Endothelial cell of umbilical vein (primary cell): ENCODE data around the gene SERGEF. TPM values are rescaled to one million over a fixed set of nuclear protein-coding genes. Genes with fewer than 3 reads are reported as not detected.

ENCODE experiments used
- BruUV-seq: library from RNA; stranded (reverse); fragments of 400-500 nt; replicated peaks from 2 replicates; lab custom pipeline; 2021; lab: Mats Ljungman, UMichigan
- CTCF ChIA-PET: fragments of 300-600, 350-600 bp; sonication (Branson Sonifier 250); formaldehyde crosslinking; loops from one replicate; lab custom pipeline; 2021; ENCODE audit warnings: antibody characterized with exemption, inconsistent platforms; lab: Charles Lee
- POLR2A ChIA-PET: fragments of 300-600, 350-600 bp; sonication (Branson Sonifier 250); formaldehyde crosslinking; loops from one replicate; lab custom pipeline; 2021; ENCODE audit warnings: antibody characterized with exemption, inconsistent platforms; lab: Charles Lee
- DNase-seq: peaks from one replicate; pipeline ENCODE4 v3.0.0-alpha.2; 2011; ENCODE audit warnings: low read depth, low spot score
- FAIRE-seq: peaks from 2 replicates; lab custom pipeline; 2011; peaks lifted over from hg19 to GRCh38; lab: Jason Lieb, UNC
- H2AFZ ChIP-seq: 2 replicates; pipeline ENCODE4 v1.6.0; 2012; ENCODE audit warnings: low read depth, low read length, control low read depth, inconsistent platforms
- H3K27ac ChIP-seq: 2 replicates; pipeline ENCODE4 v1.5.1; 2011; ENCODE audit warnings: low read depth, mild to moderate bottlenecking, control low read depth, low read length, moderate library complexity; ENCODE audit not compliant: insufficient read depth
- H3K27me3 ChIP-seq, 2 experiments: 2 replicates each; pipeline versions ENCODE4 v1.6.0 to v1.6.1; 2011; ENCODE audit warnings: low read length in 2 of 2, mixed read lengths in 1 of 2; ENCODE audit not compliant: control insufficient read depth in 2 of 2, insufficient read depth in 2 of 2
- H3K36me3 ChIP-seq, 2 experiments: 2 replicates in 1 of 2; 3 replicates in 1 of 2; pipeline ENCODE4 v1.5.1; 2011; ENCODE audit warnings: low read length in 2 of 2, mild to moderate bottlenecking in 1 of 2, moderate library complexity in 1 of 2; ENCODE audit not compliant: control insufficient read depth in 2 of 2, insufficient read depth in 2 of 2; ENCODE audit errors: extremely low read depth in 1 of 2
- H3K4me1 ChIP-seq: 3 replicates; pipeline ENCODE4 v1.5.1; 2011; ENCODE audit warnings: mild to moderate bottlenecking, low read length; ENCODE audit not compliant: control insufficient read depth, insufficient read depth; ENCODE audit errors: extremely low read depth
- H3K4me2 ChIP-seq: 2 replicates; pipeline ENCODE4 v1.6.1; 2011; ENCODE audit warnings: low read length, control low read depth, mixed read lengths; ENCODE audit not compliant: insufficient read depth
- H3K4me3 ChIP-seq, 3 experiments: fragments of 200-600 bp in 1 of 3; sonication (generic), shearing (Covaris generic) in 1 of 3; replicated peaks in 1 of 3; 2 replicates each; pipeline ENCODE4 v1.5.1; 2011 to 2016; ENCODE audit warnings: control low read depth in 3 of 3, low read length in 3 of 3, mild to moderate bottlenecking in 2 of 3, inconsistent platforms in 1 of 3, low read depth in 1 of 3, moderate library complexity in 1 of 3; ENCODE audit not compliant: insufficient read depth in 1 of 3
- H3K79me2 ChIP-seq: 2 replicates; pipeline ENCODE4 v1.6.0; 2012; ENCODE audit warnings: low read length, inconsistent platforms; ENCODE audit not compliant: control insufficient read depth, insufficient read depth
- H3K9ac ChIP-seq: replicated peaks from 2 replicates; pipeline ENCODE3; 2011; ENCODE audit warnings: low read length, control low read depth; ENCODE audit not compliant: insufficient read depth; ENCODE audit errors: extremely low read depth
- H3K9me1 ChIP-seq: replicated peaks from 3 replicates; pipeline ENCODE4 v1.6.0; 2011; ENCODE audit warnings: mild to moderate bottlenecking, low read length; ENCODE audit not compliant: control insufficient read depth, insufficient read depth; ENCODE audit errors: extremely low read depth
- H3K9me3 ChIP-seq: replicated peaks from 2 replicates; pipeline ENCODE4 v1.5.1; 2012; ENCODE audit warnings: low read length, inconsistent platforms; ENCODE audit not compliant: control insufficient read depth, insufficient read depth
- H4K20me1 ChIP-seq: replicated peaks from 2 replicates; pipeline ENCODE3; 2011; ENCODE audit warnings: mild to moderate bottlenecking, low read length; ENCODE audit not compliant: control insufficient read depth, insufficient read depth; ENCODE audit errors: extremely low read depth
- EZH2 ChIP-seq: IDR thresholded peaks from 2 replicates; pipeline ENCODE4 v1.6.1; 2012; ENCODE audit warnings: borderline replicate concordance, low read depth, mild to moderate bottlenecking, moderate library complexity, low read length, inconsistent platforms; ENCODE audit not compliant: severe bottlenecking
- GATA2 ChIP-seq: IDR thresholded peaks from 2 replicates; pipeline ENCODE4 v1.7.0; 2011; ENCODE audit warnings: low read depth, mild to moderate bottlenecking, moderate library complexity, mixed read lengths, low read length; ENCODE audit not compliant: insufficient read length, insufficient read depth
- JUN ChIP-seq: IDR thresholded peaks from 2 replicates; pipeline ENCODE4 v1.6.1; 2011; ENCODE audit warnings: borderline replicate concordance, low read depth; ENCODE audit not compliant: insufficient read length, insufficient read depth
- MAX ChIP-seq: IDR thresholded peaks from 2 replicates; pipeline ENCODE4 v1.6.1; 2011; ENCODE audit not compliant: insufficient read depth, insufficient read length
- MYC ChIP-seq: IDR thresholded peaks from one replicate; pipeline ENCODE4 v1.6.1; 2011; ENCODE audit warnings: mild to moderate bottlenecking, low read depth, low read length
- POLR2A ChIP-seq: IDR thresholded peaks from 2 replicates; pipeline ENCODE4 v1.6.1; 2012; ENCODE audit warnings: low read depth, mild to moderate bottlenecking, control low read depth, low read length
- dilution Hi-C: fragments of 300-500 bp; cut with MboI; formaldehyde crosslinking; loops from one replicate; pipeline ENCODE4 v1.15.0; 2019; ENCODE audit warnings: low sequenced_read_pairs; ENCODE audit not compliant: extremely low pct_ligation_motif_present
- intact Hi-C: fragments of 100-400 bp; cut with micrococcal nuclease; formaldehyde crosslinking; loops from one replicate; pipeline ENCODE4 v1.10.0; 2022
- polyA plus RNA-seq, 4 experiments: library from polyadenylated mRNA; depleted of rRNA in 3 of 4; stranded (reverse) in 3 of 4; unstranded in 1 of 4; fragments of >200 nt; gene quantifications; 2 replicates each; pipeline versions ENCODE4 v1.2.1 to v1.2.3, GENCODE V29; 2011 to 2012; ENCODE audit warnings: missing spikeins in 1 of 4
- total RNA-seq: library from RNA; stranded (reverse); gene quantifications from 2 replicates; pipeline ENCODE4 v1.2.3, GENCODE V29; 2021
- TF ChIP-seq, protein P1 (sequence below), 2 donors: IDR thresholded peaks; 1 replicate in 1 of 2; 2 replicates in 1 of 2; pipeline ENCODE4 v1.5.1; 2011; ENCODE audit warnings: low read length in 2 of 2, mild to moderate bottlenecking in 2 of 2, moderate library complexity in 2 of 2, control low read depth in 1 of 2, inconsistent platforms in 1 of 2, low read depth in 1 of 2; ENCODE audit not compliant: insufficient read depth in 1 of 2; ENCODE audit errors: extremely low read depth in 1 of 2

SERGEF gene
- total and polyA plus RNA-seq, 2 donors (not counting 3 experiments of a cell fraction or from before 2014, with no cell fraction given), result 8.7 to 16.7 TPM

DNA sequence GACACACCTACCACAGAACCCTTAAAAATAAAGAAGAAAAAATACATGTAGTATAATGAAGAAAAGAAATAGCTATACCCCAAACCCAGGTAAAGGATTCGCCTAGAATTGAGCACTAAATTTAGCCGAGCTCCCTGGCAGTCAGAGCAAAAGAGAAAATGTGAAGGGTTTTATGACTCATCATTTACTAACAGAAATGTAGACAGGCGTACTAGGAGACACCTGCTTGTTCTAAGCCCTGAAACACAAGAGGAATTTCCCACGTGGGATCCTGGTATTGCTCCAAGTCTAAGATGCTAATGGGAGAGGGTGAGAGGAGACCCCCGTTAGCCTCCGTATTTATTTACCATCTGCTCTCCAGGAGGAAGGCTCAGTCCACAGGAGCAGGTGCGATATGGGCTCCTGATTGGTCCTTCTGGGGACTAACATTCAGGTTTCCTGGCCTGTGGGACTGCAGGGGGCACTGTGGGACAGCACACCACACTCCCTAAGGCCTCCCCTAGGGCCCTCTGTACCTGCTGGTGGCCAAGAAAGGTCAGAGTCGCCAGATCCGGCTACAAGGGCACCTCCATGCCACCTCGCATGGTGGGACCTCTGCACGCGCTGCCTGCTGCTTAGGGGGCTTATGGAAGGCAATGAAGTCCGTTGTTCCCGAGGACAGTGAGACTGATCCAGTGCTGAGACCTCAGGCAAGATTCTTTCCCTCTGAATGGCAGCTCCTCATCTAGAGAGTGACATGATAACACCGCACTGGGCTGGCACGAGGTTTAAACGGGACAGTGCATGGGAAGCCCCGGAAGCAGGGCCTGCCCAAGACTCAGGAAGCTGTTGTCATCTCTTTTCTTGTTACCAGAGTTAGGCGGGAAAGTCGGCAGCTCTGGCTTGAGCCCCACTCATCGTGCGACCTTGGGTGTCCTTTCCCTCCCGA, 252.5 kb downstream of the SERGEF start:
- TF ChIP-seq, protein P1, sequence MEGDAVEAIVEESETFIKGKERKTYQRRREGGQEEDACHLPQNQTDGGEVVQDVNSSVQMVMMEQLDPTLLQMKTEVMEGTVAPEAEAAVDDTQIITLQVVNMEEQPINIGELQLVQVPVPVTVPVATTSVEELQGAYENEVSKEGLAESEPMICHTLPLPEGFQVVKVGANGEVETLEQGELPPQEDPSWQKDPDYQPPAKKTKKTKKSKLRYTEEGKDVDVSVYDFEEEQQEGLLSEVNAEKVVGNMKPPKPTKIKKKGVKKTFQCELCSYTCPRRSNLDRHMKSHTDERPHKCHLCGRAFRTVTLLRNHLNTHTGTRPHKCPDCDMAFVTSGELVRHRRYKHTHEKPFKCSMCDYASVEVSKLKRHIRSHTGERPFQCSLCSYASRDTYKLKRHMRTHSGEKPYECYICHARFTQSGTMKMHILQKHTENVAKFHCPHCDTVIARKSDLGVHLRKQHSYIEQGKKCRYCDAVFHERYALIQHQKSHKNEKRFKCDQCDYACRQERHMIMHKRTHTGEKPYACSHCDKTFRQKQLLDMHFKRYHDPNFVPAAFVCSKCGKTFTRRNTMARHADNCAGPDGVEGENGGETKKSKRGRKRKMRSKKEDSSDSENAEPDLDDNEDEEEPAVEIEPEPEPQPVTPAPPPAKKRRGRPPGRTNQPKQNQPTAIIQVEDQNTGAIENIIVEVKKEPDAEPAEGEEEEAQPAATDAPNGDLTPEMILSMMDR (IDR thresholded peaks at IDR 0.05; ENCODE audit: extremely low read depth in 1 of 2, insufficient read depth in 1 of 2, low read depth in 1 of 2, low read length in 2 of 2), result peak; percentile 41 to 73
- TF ChIP-seq POLR2A (no peak), EZH2 (no peak)
- FAIRE-seq (no peak), DNase-seq (peak; percentile 49)
- no peak overlapping the region for H2AFZ ChIP-seq
- H3K4me3 ChIP-seq, result no peak overlapping the region
- dilution Hi-C loops (no loop called here), intact Hi-C loops (loop anchor here (1.0 kb wide), 3 partner anchors 146 to 218 kb away; no protein-coding TSS in a partner anchor)
- no peaks in the 10 kb centered on the region for H4K20me1 ChIP-seq
- BruUV-seq, result no TSS peak
- no peak overlapping the region for H3K9ac ChIP-seq
- H3K36me3 ChIP-seq, result no peaks in the 10 kb centered on the region
- H3K27me3 ChIP-seq, result no peaks in the 10 kb centered on the region
- POLR2A ChIA-PET, result no interaction called here
- no peaks in the 10 kb centered on the region for H3K9me3 ChIP-seq
- CTCF ChIA-PET, result interaction anchor here (1.2 to 4.8 kb wide), 6 partner anchors 13 to 221 kb away, joined by 4 to 74 read pairs (median 8); no protein-coding TSS in a partner anchor
- no peak overlapping the region for H3K27ac ChIP-seq
- H3K4me2 ChIP-seq, result no peak overlapping the region
- no peaks in the 10 kb centered on the region for H3K9me1 ChIP-seq
- H3K79me2 ChIP-seq, result no peaks in the 10 kb centered on the region
- H3K4me1 ChIP-seq, result no peaks in the 10 kb centered on the region

DNA sequence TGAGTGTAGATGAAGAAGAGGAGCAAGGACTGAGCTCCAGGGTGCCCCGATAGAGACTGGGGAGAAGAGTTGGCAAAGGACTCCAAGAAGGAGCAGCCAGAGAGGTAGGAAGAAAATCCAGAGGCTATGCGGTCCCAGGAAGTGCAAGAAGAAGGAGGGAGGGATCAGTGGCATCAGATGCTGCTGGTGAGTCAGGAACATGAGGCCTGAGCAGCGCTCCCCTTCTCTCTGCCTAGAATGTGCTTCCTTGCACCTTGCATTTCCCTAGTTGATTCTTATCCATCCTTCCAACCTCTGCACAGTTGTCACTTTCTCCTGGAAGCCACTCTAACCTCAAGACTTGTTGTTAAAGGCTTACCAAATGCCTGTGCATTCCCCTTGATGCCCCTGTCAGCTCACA, 257.0 kb downstream of the SERGEF start:
- Histone ChIP-seq H2AFZ (no peak overlapping the region), H3K27ac (no peak overlapping the region), H3K36me3 (no peaks in the 10 kb centered on the region), H3K4me3 (no peak overlapping the region), H3K79me2 (no peaks in the 10 kb centered on the region), H3K4me1 (no peaks in the 10 kb centered on the region), H3K4me2 (no peak overlapping the region), H3K9ac (no peak overlapping the region), H3K9me1 (no peaks in the 10 kb centered on the region), H3K27me3 (no peaks in the 10 kb centered on the region), H4K20me1 (no peaks in the 10 kb centered on the region), H3K9me3 (no peaks in the 10 kb centered on the region)
- DNase-seq, result no peak
- no TSS peak for BruUV-seq
- CTCF ChIA-PET, result interaction anchor here (1.3 to 2.2 kb wide), 3 partner anchors 25 to 222 kb away, joined by 4 to 10 read pairs (median 5); no protein-coding TSS in a partner anchor
- TF ChIP-seq JUN (no peak), EZH2 (no peak), POLR2A (no peak), GATA2 (no peak), MAX (no peak), MYC (no peak)
- TF ChIP-seq, protein P1 (IDR thresholded peaks at IDR 0.05; ENCODE audit: extremely low read depth in 1 of 2, insufficient read depth in 1 of 2, low read depth in 1 of 2, low read length in 2 of 2), result no peak
- FAIRE-seq, result no peak
- intact Hi-C loops, result no loop called here
- dilution Hi-C loops, result no loop called here
- POLR2A ChIA-PET, result no interaction called here
